Neural cell (in vitro differentiated cells): Measurements from ENCODE around the gene ENPP1. TPM values are rescaled to one million over a fixed set of nuclear protein-coding genes. Genes with fewer than 3 reads are reported as not detected.
"Not testable (repeated sequence)": the region's sequence is repeated elsewhere in the genome, so short reads cannot be mapped to it uniquely, and the experiment has no call there.

ENCODE experiments used
- H2AFZ ChIP-seq: fragments of 200-600, 300-800 bp; sonication (generic), shearing (Covaris generic); 2 replicates; pipeline ENCODE4 v1.6.0; 2014; ENCODE audit warnings: low read depth, mild to moderate bottlenecking, antibody characterized with exemption, low read length, moderate library complexity
- H3F3A ChIP-seq: fragments of 200-600 bp; shearing (Covaris generic); 2 replicates; pipeline ENCODE4 v1.6.1; 2016; ENCODE audit warnings: mild to moderate bottlenecking, moderate library complexity, mixed read lengths, antibody characterized with exemption, low read length; ENCODE audit not compliant: insufficient read depth, poor library complexity, severe bottlenecking
- H3K27ac ChIP-seq: fragments of 200-600, 300-800 bp; sonication (generic), shearing (Covaris generic); 2 replicates; pipeline ENCODE4 v1.5.1; 2014; ENCODE audit warnings: mild to moderate bottlenecking, low read length, moderate library complexity
- H3K27me3 ChIP-seq: fragments of 300-800, 200-600 bp; sonication (generic), shearing (Covaris generic); 2 replicates; pipeline ENCODE4 v1.6.0; 2014; ENCODE audit warnings: mild to moderate bottlenecking, low read depth, low read length, moderate library complexity; ENCODE audit not compliant: insufficient read depth
- H3K36me3 ChIP-seq: fragments of 300-800, 200-600 bp; sonication (generic), shearing (Covaris generic); 2 replicates; pipeline ENCODE4 v1.5.1; 2014; ENCODE audit warnings: mild to moderate bottlenecking, antibody characterized with exemption, low read length, moderate library complexity; ENCODE audit not compliant: insufficient read depth
- H3K4me2 ChIP-seq: fragments of 300-800, 200-600 bp; sonication (generic), shearing (Covaris generic); 2 replicates; pipeline ENCODE4 v1.6.0; 2014; ENCODE audit warnings: mild to moderate bottlenecking, low read length
- H3K4me3 ChIP-seq: fragments of 300-800, 200-600 bp; sonication (generic), shearing (Covaris generic); 2 replicates; pipeline ENCODE4 v1.5.1; 2014; ENCODE audit warnings: mild to moderate bottlenecking, low read length, moderate library complexity
- H3K79me2 ChIP-seq: fragments of 200-600 bp; shearing (Covaris generic); replicated peaks from 2 replicates; pipeline ENCODE4 v1.6.0; 2014; ENCODE audit warnings: mild to moderate bottlenecking, low read length, moderate library complexity; ENCODE audit not compliant: insufficient read depth
- H3K9ac ChIP-seq: fragments of 300-800, 200-600 bp; sonication (generic), shearing (Covaris generic); 2 replicates; pipeline ENCODE4 v1.6.1; 2016; ENCODE audit warnings: mild to moderate bottlenecking, low read length, mixed read lengths
- H3K9me2 ChIP-seq: fragments of 200-600 bp; shearing (Covaris generic); 2 replicates; pipeline ENCODE4 v1.6.1; 2016; ENCODE audit warnings: mild to moderate bottlenecking, low read length, mixed read lengths; ENCODE audit not compliant: insufficient read depth
- H3K9me3 ChIP-seq: fragments of 200-600, 300-800 bp; sonication (generic), shearing (Covaris generic); 2 replicates; pipeline ENCODE4 v1.6.1; 2016; ENCODE audit warnings: mild to moderate bottlenecking, mixed run types, low read length, moderate library complexity, mixed read lengths
- H4K20me1 ChIP-seq: fragments of 200-600 bp; shearing (Covaris generic); 2 replicates; pipeline ENCODE4 v1.6.1; 2016; ENCODE audit warnings: mild to moderate bottlenecking, mixed run types; ENCODE audit not compliant: insufficient read depth
- CTCF ChIP-seq: fragments of 450-650 bp; IDR thresholded peaks from 2 replicates; pipeline ENCODE4 v1.5.1; 2014; ENCODE audit warnings: antibody characterized with exemption, mild to moderate bottlenecking, moderate library complexity; ENCODE audit not compliant: poor library complexity, severe bottlenecking
- EP300 ChIP-seq: fragments of 450-650 bp; conservative IDR thresholded peaks from 2 replicates; pipeline ENCODE4 v1.6.1; 2014; ENCODE audit warnings: antibody characterized with exemption, mild to moderate bottlenecking, moderate library complexity; ENCODE audit not compliant: poor library complexity, severe bottlenecking
- EZH2 ChIP-seq: fragments of 200-600, 300-800 bp; shearing (Covaris generic), sonication (generic); IDR thresholded peaks from 2 replicates; pipeline ENCODE4 v1.6.1; 2014; ENCODE audit warnings: antibody characterized with exemption, low read length, borderline replicate concordance, mild to moderate bottlenecking; ENCODE audit not compliant: insufficient read depth, poor library complexity, severe bottlenecking
- MXI1 ChIP-seq: fragments of 450-650 bp; conservative IDR thresholded peaks from 2 replicates; pipeline ENCODE4 v1.6.1; 2014; ENCODE audit warnings: antibody characterized with exemption, mild to moderate bottlenecking; ENCODE audit not compliant: poor library complexity, severe bottlenecking
- POLR2AphosphoS5 ChIP-seq: IDR thresholded peaks from 2 replicates; pipeline ENCODE4 v1.6.1; 2012
- RAD21 ChIP-seq: fragments of 450-650 bp; conservative IDR thresholded peaks from 2 replicates; pipeline ENCODE4 v1.6.1; 2014; ENCODE audit warnings: antibody characterized with exemption, mild to moderate bottlenecking, moderate library complexity
- REST ChIP-seq: IDR thresholded peaks from 2 replicates; pipeline ENCODE4 v1.6.1; 2012; ENCODE audit warnings: borderline replicate concordance
- SMC3 ChIP-seq: fragments of 450-650 bp; conservative IDR thresholded peaks from 2 replicates; pipeline ENCODE4 v1.6.1; 2014; ENCODE audit warnings: antibody characterized with exemption, mild to moderate bottlenecking, moderate library complexity; ENCODE audit not compliant: poor library complexity
- TAF1 ChIP-seq: IDR thresholded peaks from 2 replicates; pipeline ENCODE4 v1.6.1; 2012; ENCODE audit warnings: low read depth
- polyA plus RNA-seq: library from polyadenylated mRNA; depleted of rRNA; stranded (reverse); fragments of >200 nt; gene quantifications from 2 replicates; pipeline ENCODE4 v1.2.3, GENCODE V29; 2014

Gene ENPP1
- polyA plus RNA-seq, 1 donor from 2014 or later = not detected

GRCh38 chr6:131900231-131900630 is 92.4 kb downstream of the ENPP1 start:
- no peaks in the 10 kb centered on the region for H4K20me1 ChIP-seq
- H2AFZ ChIP-seq = no peak overlapping the region
- H3K27me3 ChIP-seq = no peaks in the 10 kb centered on the region
- no peak for TF ChIP-seq EP300
- no peak for TF ChIP-seq CTCF
- no peak for TF ChIP-seq RAD21
- TF ChIP-seq SMC3 = no peak
- TF ChIP-seq TAF1 = no peak
- TF ChIP-seq REST = no peak
- TF ChIP-seq EZH2 = no peak
- no peak for TF ChIP-seq POLR2AphosphoS5
- no peak for TF ChIP-seq MXI1
- no peak overlapping the region for H3K4me2 ChIP-seq
- no peaks in the 10 kb centered on the region for H3K9me2 ChIP-seq
- no peak overlapping the region for H3K27ac ChIP-seq
- H3F3A ChIP-seq = no peaks in the 10 kb centered on the region
- no peaks in the 10 kb centered on the region for H3K79me2 ChIP-seq
- no peaks in the 10 kb centered on the region for H3K9me3 ChIP-seq
- H3K4me3 ChIP-seq = no peak overlapping the region
- H3K9ac ChIP-seq = no peak overlapping the region
- H3K36me3 ChIP-seq = no peaks in the 10 kb centered on the region

DNA sequence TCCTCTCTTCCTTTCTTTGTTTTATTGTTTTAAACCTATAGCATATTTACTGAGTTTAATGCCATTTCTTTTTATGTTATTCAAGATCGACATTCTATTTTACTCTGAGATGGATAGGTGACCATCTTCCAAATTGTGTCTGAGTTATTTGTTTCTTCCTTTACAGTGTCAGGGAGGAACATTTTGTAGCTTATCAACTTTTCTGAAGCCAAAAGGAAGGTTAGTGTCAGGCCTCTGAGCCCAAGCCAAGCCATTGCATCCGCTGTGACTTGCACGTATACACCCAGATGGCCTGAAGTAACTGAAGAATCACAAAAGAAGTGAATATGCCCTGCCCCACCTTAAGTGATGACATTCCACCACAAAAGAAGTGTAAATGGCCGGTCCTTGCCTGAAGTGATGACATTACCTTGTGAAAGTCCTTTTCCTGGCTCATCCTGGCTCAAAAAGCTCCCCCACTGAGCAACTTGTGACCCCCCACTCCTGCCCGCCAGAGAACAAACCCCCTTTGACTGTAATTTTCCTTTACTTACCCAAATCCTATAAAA is 93.6 kb downstream of the ENPP1 start:
- not testable (repeated sequence) for H3K27me3 ChIP-seq, H3K4me2 ChIP-seq, H3F3A ChIP-seq, H3K27ac ChIP-seq, H3K9ac ChIP-seq, H4K20me1 ChIP-seq, H3K9me2 ChIP-seq, H3K36me3 ChIP-seq, H3K4me3 ChIP-seq, H3K79me2 ChIP-seq, H2AFZ ChIP-seq, H3K9me3 ChIP-seq

DNA sequence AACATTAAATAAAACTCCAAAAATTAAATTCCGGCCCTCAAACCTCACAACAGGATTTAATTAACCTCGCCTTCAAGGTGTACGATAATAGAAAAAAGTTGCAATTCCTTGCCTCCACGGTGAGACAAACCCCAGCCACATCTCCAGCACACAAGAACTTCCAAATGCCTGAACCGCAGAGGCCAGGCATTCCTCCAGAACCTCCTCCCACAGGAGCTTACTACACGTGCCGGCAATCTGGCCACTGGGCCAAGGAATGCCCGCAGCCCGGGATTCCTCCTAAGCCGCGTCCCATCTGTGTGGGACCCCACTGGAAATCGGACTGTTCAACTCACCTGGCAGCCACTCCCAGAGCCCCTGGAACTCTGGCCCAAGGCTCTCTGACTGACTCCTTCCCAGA is 95.9 kb downstream of the ENPP1 start:
- not testable (repeated sequence) for H3K4me2 ChIP-seq, H3K9me2 ChIP-seq, H2AFZ ChIP-seq, H3K79me2 ChIP-seq, H3K36me3 ChIP-seq, H3K27me3 ChIP-seq, H4K20me1 ChIP-seq, H3F3A ChIP-seq, H3K27ac ChIP-seq, H3K4me3 ChIP-seq, H3K9me3 ChIP-seq, H3K9ac ChIP-seq

GRCh38 chr6:131908787-131909186 is 101.0 kb downstream of the ENPP1 start:
- not testable (repeated sequence) for H3K9ac ChIP-seq, H4K20me1 ChIP-seq, H3K27me3 ChIP-seq, H3K9me3 ChIP-seq, H3K36me3 ChIP-seq, H3F3A ChIP-seq, H3K27ac ChIP-seq, H2AFZ ChIP-seq, H3K4me3 ChIP-seq, H3K79me2 ChIP-seq, H3K4me2 ChIP-seq, H3K9me2 ChIP-seq
